Measurements from ENCODE around the gene KCNJ16. TPM values are rescaled to one million over a fixed set of nuclear protein-coding genes. Genes with fewer than 3 reads are reported as not detected.

Gene KCNJ16
- total RNA-seq, 4 donors from 2014 or later: 1.00 TPM; not detected in 3

DNA sequence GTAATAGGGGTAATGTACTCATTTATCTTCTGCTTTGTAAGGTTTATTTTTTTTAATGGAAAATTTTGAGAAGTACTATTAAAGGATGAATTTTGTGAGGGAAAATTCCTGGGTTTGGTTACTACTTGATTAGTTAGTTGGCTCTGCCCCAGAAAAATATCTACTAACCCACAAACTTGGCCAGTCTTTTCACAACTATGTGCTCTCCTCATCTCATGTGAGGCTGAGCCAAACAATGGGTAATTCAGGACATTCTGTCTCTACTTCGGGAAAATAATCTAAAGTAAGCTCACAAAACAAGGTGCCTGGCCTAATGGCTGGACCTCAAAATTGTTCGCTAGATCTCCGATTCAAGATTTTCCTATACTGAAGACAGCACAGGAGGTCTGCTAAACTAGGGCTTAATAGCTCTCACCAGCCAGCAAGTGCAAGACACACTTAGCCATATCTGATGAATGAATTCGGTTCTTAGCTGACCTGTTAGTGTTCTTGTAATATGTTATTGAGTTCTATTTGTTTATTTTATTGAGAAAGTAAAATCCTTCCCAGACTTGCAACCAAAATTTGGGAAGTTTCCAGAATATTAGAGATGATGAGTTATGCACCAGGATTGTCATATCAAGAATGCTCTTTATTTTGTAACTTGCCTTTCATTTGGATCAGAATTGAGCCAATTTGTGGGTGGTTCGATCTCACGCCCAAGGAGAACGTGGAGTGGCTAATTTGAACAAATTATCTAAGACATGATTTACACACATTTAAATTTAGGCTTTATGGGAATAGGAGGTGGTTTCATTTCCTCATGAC lies 5.7 kb downstream of the KCNJ16 start:
- H3K36me3 ChIP-seq: no peaks in the 10 kb centered on the region
- in situ Hi-C loops (cut with MboI; ENCODE audit: low sequenced_read_pairs in 4 of 4): no loop called here
- DNase-seq: no peak
- H3K27me3 ChIP-seq: no peaks in the 10 kb centered on the region
- intact Hi-C loops (cut with DNase I; ENCODE audit: low total_unique reads): no loop called here
- H3K27ac ChIP-seq: peak overlapping the region in 1 of 4 donors; percentile 33
- TF ChIP-seq POLR2A (IDR thresholded peaks at IDR 0.05): no peak
- TF ChIP-seq, protein P1, sequence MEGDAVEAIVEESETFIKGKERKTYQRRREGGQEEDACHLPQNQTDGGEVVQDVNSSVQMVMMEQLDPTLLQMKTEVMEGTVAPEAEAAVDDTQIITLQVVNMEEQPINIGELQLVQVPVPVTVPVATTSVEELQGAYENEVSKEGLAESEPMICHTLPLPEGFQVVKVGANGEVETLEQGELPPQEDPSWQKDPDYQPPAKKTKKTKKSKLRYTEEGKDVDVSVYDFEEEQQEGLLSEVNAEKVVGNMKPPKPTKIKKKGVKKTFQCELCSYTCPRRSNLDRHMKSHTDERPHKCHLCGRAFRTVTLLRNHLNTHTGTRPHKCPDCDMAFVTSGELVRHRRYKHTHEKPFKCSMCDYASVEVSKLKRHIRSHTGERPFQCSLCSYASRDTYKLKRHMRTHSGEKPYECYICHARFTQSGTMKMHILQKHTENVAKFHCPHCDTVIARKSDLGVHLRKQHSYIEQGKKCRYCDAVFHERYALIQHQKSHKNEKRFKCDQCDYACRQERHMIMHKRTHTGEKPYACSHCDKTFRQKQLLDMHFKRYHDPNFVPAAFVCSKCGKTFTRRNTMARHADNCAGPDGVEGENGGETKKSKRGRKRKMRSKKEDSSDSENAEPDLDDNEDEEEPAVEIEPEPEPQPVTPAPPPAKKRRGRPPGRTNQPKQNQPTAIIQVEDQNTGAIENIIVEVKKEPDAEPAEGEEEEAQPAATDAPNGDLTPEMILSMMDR (IDR thresholded peaks at IDR 0.05 in 4 of 5, conservative IDR thresholded peaks at IDR 0.05 in 1 of 5): no peak
- H3K4me3 ChIP-seq: no peak overlapping the region
- H3K9me3 ChIP-seq: no peaks in the 10 kb centered on the region
- peak; percentile 49 to 71 for ATAC-seq
- no peaks in the 10 kb centered on the region for H3K4me1 ChIP-seq

DNA sequence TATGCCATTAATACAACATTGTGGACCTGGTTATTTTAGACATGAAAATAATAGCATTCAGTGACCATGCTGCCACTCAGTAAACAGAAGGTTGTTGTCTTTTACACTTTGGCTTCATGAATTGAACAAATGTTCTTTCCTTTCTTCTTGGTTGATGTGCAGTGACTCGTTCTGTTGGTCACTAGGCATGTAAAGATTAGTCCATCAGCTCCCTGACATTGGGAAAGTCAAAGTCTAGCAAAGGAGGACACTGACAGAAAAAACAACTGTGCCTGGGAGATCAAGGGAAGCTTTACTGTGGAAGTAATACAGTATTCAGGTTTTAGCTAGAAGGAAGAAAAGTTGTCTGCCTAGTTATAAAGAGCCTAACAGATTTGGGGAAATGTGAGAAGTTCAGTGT lies 6.9 kb downstream of the KCNJ16 start:
- in situ Hi-C loops (cut with MboI; ENCODE audit: low sequenced_read_pairs in 4 of 4) (no loop called here), intact Hi-C loops (cut with DNase I; ENCODE audit: low total_unique reads) (no loop called here)
- TF ChIP-seq POLR2A (IDR thresholded peaks at IDR 0.05): no peak
- TF ChIP-seq, protein P1 (IDR thresholded peaks at IDR 0.05 in 4 of 5, conservative IDR thresholded peaks at IDR 0.05 in 1 of 5): no peak
- H3K4me1 ChIP-seq: no peaks in the 10 kb centered on the region
- no peak overlapping the region for H3K27ac ChIP-seq
- DNase-seq: no peak
- H3K9me3 ChIP-seq: no peaks in the 10 kb centered on the region
- H3K4me3 ChIP-seq: no peak overlapping the region
- no peaks in the 10 kb centered on the region for H3K36me3 ChIP-seq
- no peaks in the 10 kb centered on the region for H3K27me3 ChIP-seq
- no peak for ATAC-seq

DNA sequence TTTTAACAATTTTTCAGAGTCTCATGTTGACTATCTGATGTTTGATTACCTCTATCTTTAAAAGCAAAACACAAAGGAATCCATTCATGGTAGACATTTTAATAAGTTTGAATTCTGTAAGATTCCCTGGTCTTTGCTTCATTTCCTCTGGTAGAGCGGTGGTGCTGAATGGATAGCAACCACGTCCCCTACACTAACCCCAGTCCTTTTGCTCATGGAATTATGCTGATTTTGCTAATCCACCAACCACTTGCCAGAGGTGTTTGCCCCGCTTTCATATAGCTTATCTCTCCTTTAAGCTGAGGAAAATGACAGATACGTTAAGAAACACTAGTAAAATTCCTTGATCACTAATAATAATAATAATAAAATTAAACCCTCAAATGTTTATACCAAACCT lies 9.5 kb downstream of the KCNJ16 start:
- Histone ChIP-seq H3K4me1 (no peaks in the 10 kb centered on the region), H3K27ac (no peak overlapping the region), H3K4me3 (no peak overlapping the region), H3K27me3 (no peaks in the 10 kb centered on the region), H3K36me3 (no peaks in the 10 kb centered on the region), H3K9me3 (no peaks in the 10 kb centered on the region)
- TF ChIP-seq POLR2A (IDR thresholded peaks at IDR 0.05): no peak
- TF ChIP-seq, protein P1 (IDR thresholded peaks at IDR 0.05 in 4 of 5, conservative IDR thresholded peaks at IDR 0.05 in 1 of 5): no peak
- in situ Hi-C loops (cut with MboI; ENCODE audit: low sequenced_read_pairs in 4 of 4): no loop called here
- ATAC-seq: no peak
- DNase-seq: no peak
- intact Hi-C loops (cut with DNase I; ENCODE audit: low total_unique reads): no loop called here

DNA sequence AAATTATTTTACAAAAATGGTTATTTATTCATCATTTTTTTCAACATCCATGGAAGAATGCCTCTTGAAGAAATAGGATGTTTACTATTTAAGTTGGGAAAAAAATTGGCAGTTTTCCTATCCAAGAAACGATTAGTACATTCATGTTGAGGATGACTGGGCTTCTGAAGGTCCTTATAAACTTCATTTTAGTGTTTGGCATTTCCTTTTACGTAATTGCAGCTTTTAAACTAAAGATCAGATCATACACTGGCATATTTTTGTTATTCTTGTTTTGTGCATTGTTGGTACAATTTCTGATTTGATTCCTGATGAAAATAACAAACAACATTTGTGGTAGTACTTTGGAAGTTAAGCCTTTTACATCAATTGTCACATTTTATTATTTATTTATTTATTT lies 11.5 kb downstream of the KCNJ16 start:
- no peaks in the 10 kb centered on the region for H3K27me3 ChIP-seq
- no peak for TF ChIP-seq POLR2A (IDR thresholded peaks at IDR 0.05)
- TF ChIP-seq, protein P1 (IDR thresholded peaks at IDR 0.05 in 4 of 5, conservative IDR thresholded peaks at IDR 0.05 in 1 of 5): no peak
- H3K4me1 ChIP-seq: no peaks in the 10 kb centered on the region
- in situ Hi-C loops (cut with MboI; ENCODE audit: low sequenced_read_pairs in 4 of 4): no loop called here
- no peak overlapping the region for H3K27ac ChIP-seq
- H3K9me3 ChIP-seq: no peaks in the 10 kb centered on the region
- no peak overlapping the region for H3K4me3 ChIP-seq
- ATAC-seq (no peak), DNase-seq (no peak)
- H3K36me3 ChIP-seq: no peaks in the 10 kb centered on the region
- intact Hi-C loops (cut with DNase I; ENCODE audit: low total_unique reads): no loop called here

All from gastrocnemius medialis (tissue), 4 donors.